Panc1 (cell line): ENCODE measurements around the gene GAP43. TPM values are rescaled to one million over a fixed set of nuclear protein-coding genes. Genes with fewer than 3 reads are reported as not detected.

Source experiments
- ATAC-seq: fragments of 200-7000 bp; cut with Tn5 transposase; 2 replicates; pipeline ENCODE4 v1.9.1; 2020; ENCODE audit warnings: mild to moderate bottlenecking, moderate library complexity
- BruUV-seq: library from RNA; stranded (reverse); fragments of 400-500 nt; replicated peaks from 2 replicates; lab custom pipeline; 2021; lab: Mats Ljungman, UMichigan
- CTCF ChIA-PET: fragments of 300-600 bp; sonication (Branson Sonifier 250); formaldehyde crosslinking; loops from one replicate; lab custom pipeline; 2022; ENCODE audit warnings: antibody characterized with exemption; lab: Charles Lee
- POLR2A ChIA-PET: fragments of 300-600 bp; sonication (Branson Sonifier 250); formaldehyde crosslinking; loops from one replicate; lab custom pipeline; 2022; ENCODE audit warnings: antibody characterized with exemption; lab: Charles Lee
- DNase-seq: peaks from one replicate; pipeline ENCODE4 v3.0.0-alpha.2; 2010; ENCODE audit warnings: low read depth, low spot score
- H3K27ac ChIP-seq: 2 replicates; pipeline ENCODE4 v1.5.1; 2011; ENCODE audit warnings: mild to moderate bottlenecking, low read length, inconsistent platforms
- H3K27me3 ChIP-seq: fragments of 200-500 bp; sonication (Bioruptor generic); 2 replicates; pipeline ENCODE4 v1.6.0; 2014; ENCODE audit warnings: low read length, inconsistent platforms; ENCODE audit not compliant: control insufficient read depth, insufficient read depth
- H3K36me3 ChIP-seq: fragments of 200-500 bp; sonication (Bioruptor generic); 2 replicates; pipeline ENCODE4 v1.5.1; 2014; ENCODE audit warnings: inconsistent platforms, mild to moderate bottlenecking, low read length, moderate library complexity; ENCODE audit not compliant: control insufficient read depth, insufficient read depth
- H3K4me1 ChIP-seq: 2 replicates; pipeline ENCODE4 v1.5.1; 2011; ENCODE audit warnings: inconsistent platforms, mild to moderate bottlenecking, low read length, moderate library complexity; ENCODE audit not compliant: control insufficient read depth, insufficient read depth
- H3K4me3 ChIP-seq, 2 experiments: 2 replicates each; pipeline ENCODE4 v1.5.1; 2011 to 2012; ENCODE audit warnings: low read depth in 2 of 2, low read length in 2 of 2, mild to moderate bottlenecking in 2 of 2, inconsistent platforms in 1 of 2, moderate library complexity in 1 of 2
- H3K9me3 ChIP-seq: fragments of 200-500 bp; sonication (Bioruptor generic); 2 replicates; pipeline ENCODE4 v1.5.1; 2014; ENCODE audit warnings: low read depth, mild to moderate bottlenecking, inconsistent platforms, low read length, moderate library complexity; ENCODE audit not compliant: control insufficient read depth, insufficient read depth
- CTCF ChIP-seq: fragments of 450-650 bp; IDR thresholded peaks from 2 replicates; pipeline ENCODE4 v1.5.1; 2017; ENCODE audit warnings: mild to moderate bottlenecking
- POLR2AphosphoS5 ChIP-seq: IDR thresholded peaks from 2 replicates; pipeline ENCODE4 v1.6.1; 2012; ENCODE audit warnings: mild to moderate bottlenecking, low read depth, low read length, moderate library complexity
- SIN3A ChIP-seq: IDR thresholded peaks from 2 replicates; pipeline ENCODE4 v1.6.1; 2012; ENCODE audit warnings: low read depth, mild to moderate bottlenecking, low read length, moderate library complexity, borderline replicate concordance; ENCODE audit not compliant: insufficient read depth
- TCF7L2 ChIP-seq: IDR thresholded peaks from 2 replicates; pipeline ENCODE4 v1.6.1; 2011; ENCODE audit warnings: mild to moderate bottlenecking, low read depth, low read length, inconsistent platforms
- in situ Hi-C: cut with HindIII; loops from 2 replicates; pipeline ENCODE4 v1.10.0; 2016; ENCODE audit warnings: low sequenced_read_pairs, low pct_unique_long_range_greater_than_20kb
- intact Hi-C: fragments of 100-400 bp; cut with micrococcal nuclease; formaldehyde crosslinking; loops from one replicate; pipeline ENCODE4 v1.10.0; 2022; ENCODE audit not compliant: unreplicated experiment
- total RNA-seq: library from RNA; stranded (reverse); gene quantifications from one replicate; pipeline ENCODE4 v1.2.1, GENCODE V29; 2021; ENCODE audit not compliant: unreplicated experiment
- TF ChIP-seq, protein P1 (sequence below), 2 experiments: IDR thresholded peaks; 2 replicates each; pipeline ENCODE4 v1.6.1; 2011 to 2012; ENCODE audit warnings: low read depth in 2 of 2, control low read depth in 1 of 2, low read length in 1 of 2, mild to moderate bottlenecking in 1 of 2, moderate library complexity in 1 of 2; ENCODE audit not compliant: insufficient read depth in 1 of 2

GAP43 gene
- total RNA-seq, 1 experiment from 2014 or later, result not detected

GRCh38 chr3:115658337-115659181, 35.2 kb downstream of the GAP43 start:
- Histone ChIP-seq H3K4me1 (peaks cover 4% of the 10 kb centered on the region; the same call in 1 of the 2 replicates), H3K4me3 (peak overlapping the region; percentile 68 to 77), H3K36me3 (no peaks in the 10 kb centered on the region), H3K27me3 (peaks cover 9% of the 10 kb centered on the region), H3K9me3 (no peaks in the 10 kb centered on the region), H3K27ac (peak overlapping the region; percentile 66)
- CTCF ChIA-PET, result no interaction called here
- TF ChIP-seq TCF7L2 (no peak), POLR2AphosphoS5 (no peak), CTCF (no peak), SIN3A (no peak)
- TF ChIP-seq, protein P1, sequence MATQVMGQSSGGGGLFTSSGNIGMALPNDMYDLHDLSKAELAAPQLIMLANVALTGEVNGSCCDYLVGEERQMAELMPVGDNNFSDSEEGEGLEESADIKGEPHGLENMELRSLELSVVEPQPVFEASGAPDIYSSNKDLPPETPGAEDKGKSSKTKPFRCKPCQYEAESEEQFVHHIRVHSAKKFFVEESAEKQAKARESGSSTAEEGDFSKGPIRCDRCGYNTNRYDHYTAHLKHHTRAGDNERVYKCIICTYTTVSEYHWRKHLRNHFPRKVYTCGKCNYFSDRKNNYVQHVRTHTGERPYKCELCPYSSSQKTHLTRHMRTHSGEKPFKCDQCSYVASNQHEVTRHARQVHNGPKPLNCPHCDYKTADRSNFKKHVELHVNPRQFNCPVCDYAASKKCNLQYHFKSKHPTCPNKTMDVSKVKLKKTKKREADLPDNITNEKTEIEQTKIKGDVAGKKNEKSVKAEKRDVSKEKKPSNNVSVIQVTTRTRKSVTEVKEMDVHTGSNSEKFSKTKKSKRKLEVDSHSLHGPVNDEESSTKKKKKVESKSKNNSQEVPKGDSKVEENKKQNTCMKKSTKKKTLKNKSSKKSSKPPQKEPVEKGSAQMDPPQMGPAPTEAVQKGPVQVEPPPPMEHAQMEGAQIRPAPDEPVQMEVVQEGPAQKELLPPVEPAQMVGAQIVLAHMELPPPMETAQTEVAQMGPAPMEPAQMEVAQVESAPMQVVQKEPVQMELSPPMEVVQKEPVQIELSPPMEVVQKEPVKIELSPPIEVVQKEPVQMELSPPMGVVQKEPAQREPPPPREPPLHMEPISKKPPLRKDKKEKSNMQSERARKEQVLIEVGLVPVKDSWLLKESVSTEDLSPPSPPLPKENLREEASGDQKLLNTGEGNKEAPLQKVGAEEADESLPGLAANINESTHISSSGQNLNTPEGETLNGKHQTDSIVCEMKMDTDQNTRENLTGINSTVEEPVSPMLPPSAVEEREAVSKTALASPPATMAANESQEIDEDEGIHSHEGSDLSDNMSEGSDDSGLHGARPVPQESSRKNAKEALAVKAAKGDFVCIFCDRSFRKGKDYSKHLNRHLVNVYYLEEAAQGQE (IDR thresholded peaks at IDR 0.05; ENCODE audit: insufficient read depth in 1 of 2, low read depth in 2 of 2, low read length in 1 of 2), result no peak
- DNase-seq (no peak), ATAC-seq (peak; percentile 87)
- BruUV-seq, result no TSS peak
- POLR2A ChIA-PET, result no interaction called here
- in situ Hi-C loops (no loop called here), intact Hi-C loops (no loop called here)

DNA sequence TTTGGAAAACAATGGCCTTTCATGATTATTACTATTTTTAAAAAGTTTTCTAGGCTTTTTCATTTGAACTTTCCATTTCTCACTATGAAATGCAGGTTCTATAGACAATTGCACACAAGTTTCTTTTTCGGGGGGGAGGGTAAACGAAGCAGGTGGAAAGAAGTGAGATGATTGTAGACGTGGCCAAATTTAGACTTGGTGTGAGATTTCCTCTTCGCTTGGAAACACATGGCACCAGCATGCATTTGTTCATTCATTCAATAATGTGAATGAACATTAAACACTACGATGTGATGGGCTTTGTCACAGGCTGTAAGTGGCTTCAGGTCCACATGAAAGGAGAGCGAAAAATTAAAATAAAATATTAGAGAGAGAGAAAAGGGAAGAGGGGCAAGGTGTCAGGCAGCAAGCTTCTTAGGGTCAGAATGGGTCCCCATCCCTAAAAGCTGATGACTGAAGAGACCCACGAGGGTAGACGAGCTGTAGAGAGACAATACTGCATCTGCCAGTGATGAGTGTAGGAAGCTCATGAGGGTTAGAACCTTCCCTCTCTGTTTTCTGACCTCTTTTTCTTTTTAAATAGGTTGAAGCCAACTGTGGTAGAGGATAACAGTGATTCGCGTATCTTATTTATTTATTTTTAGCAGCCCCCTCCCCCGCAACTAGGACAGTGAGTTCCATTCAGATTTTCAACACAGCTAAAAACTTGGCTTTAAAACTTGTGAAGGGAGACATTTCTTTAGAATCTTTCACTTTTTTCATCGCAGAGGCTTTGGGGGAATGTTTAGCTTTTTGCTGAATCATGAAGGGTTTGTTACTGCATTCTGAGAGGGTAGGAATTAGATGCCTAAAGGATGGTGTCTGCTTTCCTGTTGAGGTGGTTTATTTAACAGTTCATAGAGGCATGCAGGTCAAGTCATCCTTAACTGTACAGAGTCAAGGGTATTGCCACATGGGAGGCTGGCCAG, 36.2 kb downstream of the GAP43 start:
- peak overlapping the region; percentile 68 to 77; a peak in 3 of 4 replicates for H3K4me3 ChIP-seq
- ATAC-seq (no peak), DNase-seq (no peak)
- no peaks in the 10 kb centered on the region for H3K9me3 ChIP-seq
- POLR2A ChIA-PET, result no interaction called here
- CTCF ChIA-PET, result no interaction called here
- BruUV-seq, result no TSS peak
- TF ChIP-seq, protein P1 (IDR thresholded peaks at IDR 0.05; ENCODE audit: insufficient read depth in 1 of 2, low read depth in 2 of 2, low read length in 1 of 2), result no peak
- TF ChIP-seq SIN3A, result no peak
- no peak for TF ChIP-seq CTCF
- peaks cover 7% of the 10 kb centered on the region for H3K27me3 ChIP-seq
- intact Hi-C loops, result no loop called here
- H3K36me3 ChIP-seq, result no peaks in the 10 kb centered on the region; the same call in 1 of the 2 replicates
- H3K4me1 ChIP-seq, result peaks cover 4% of the 10 kb centered on the region; the same call in 1 of the 2 replicates
- in situ Hi-C loops, result no loop called here
- H3K27ac ChIP-seq, result no peak overlapping the region
